Dermis blood vessel endothelial cell (primary cell): ENCODE results near the gene PIK3C3. TPM values are rescaled to one million over a fixed set of nuclear protein-coding genes. Genes with fewer than 3 reads are reported as not detected.
"Not testable (repeated sequence)": the region's sequence is repeated elsewhere in the genome, so short reads cannot be mapped to it uniquely, and the experiment has no call there.

ENCODE experiments used
- DNase-seq: peaks from one replicate; pipeline ENCODE4 v3.0.0; 2010
- total RNA-seq: library from RNA; depleted of rRNA; stranded (reverse); fragments of >200 nt; gene quantifications from 2 replicates; pipeline ENCODE4 v1.2.3, GENCODE V29; 2014

Gene PIK3C3
- total RNA-seq, 1 donor from 2014 or later = 63.1 TPM

- DNase-seq = no peak
These were observed 11.9 kb downstream of the PIK3C3 start for GRCh38 chr18:41966943-41967342.

GRCh38 chr18:41967680-41968079 is 12.6 kb downstream of the PIK3C3 start:
- DNase-seq = no peak

GRCh38 chr18:41969881-41970280 is 14.8 kb downstream of the PIK3C3 start:
- DNase-seq = no peak

GRCh38 chr18:41972067-41972925 is 17.3 kb downstream of the PIK3C3 start:
- DNase-seq = no peak

GRCh38 chr18:41973983-41974382 is 18.9 kb downstream of the PIK3C3 start:
- DNase-seq = no peak

GRCh38 chr18:41974796-41975201 is 19.8 kb downstream of the PIK3C3 start:
- DNase-seq = no peak

GRCh38 chr18:41975284-41975683 is 20.2 kb downstream of the PIK3C3 start:
- no peak for DNase-seq

- no peak for DNase-seq
These were observed 22.2 kb downstream of the PIK3C3 start for GRCh38 chr18:41977233-41977632.

- DNase-seq = peak; percentile 27
These were observed 28.1 kb downstream of the PIK3C3 start for GRCh38 chr18:41982942-41983660.

GRCh38 chr18:41985914-41986313 is 30.9 kb downstream of the PIK3C3 start:
- DNase-seq = no peak

GRCh38 chr18:41989508-41989907 is 34.5 kb downstream of the PIK3C3 start:
- no peak for DNase-seq

- DNase-seq = peak; percentile 21
These were observed 37.0 kb downstream of the PIK3C3 start for GRCh38 chr18:41992066-41992465.

GRCh38 chr18:41992703-41993102 is 37.7 kb downstream of the PIK3C3 start:
- DNase-seq = no peak

- DNase-seq = no peak
These were observed 38.1 kb downstream of the PIK3C3 start for GRCh38 chr18:41993151-41993550.

- no peak for DNase-seq
These were observed 41.0 kb downstream of the PIK3C3 start for GRCh38 chr18:41996020-41996419.

GRCh38 chr18:41999751-42000150 is 44.7 kb downstream of the PIK3C3 start:
- peak; percentile 27 for DNase-seq

GRCh38 chr18:42001801-42002200 is 46.8 kb downstream of the PIK3C3 start:
- DNase-seq = no peak

GRCh38 chr18:42004653-42005052 is 49.6 kb downstream of the PIK3C3 start:
- no peak for DNase-seq

GRCh38 chr18:42005782-42006181 is 50.7 kb downstream of the PIK3C3 start:
- no peak for DNase-seq

- DNase-seq = not testable (repeated sequence)
These were observed 54.4 kb downstream of the PIK3C3 start for GRCh38 chr18:42009457-42009856.

GRCh38 chr18:42011053-42011452 is 56.0 kb downstream of the PIK3C3 start:
- no peak for DNase-seq

GRCh38 chr18:42018831-42019230 is 63.8 kb downstream of the PIK3C3 start:
- no peak for DNase-seq

- no peak for DNase-seq
These were observed 69.1 kb downstream of the PIK3C3 start for GRCh38 chr18:42024131-42024530.

GRCh38 chr18:42025491-42025890 is 70.5 kb downstream of the PIK3C3 start:
- DNase-seq = no peak
